Breast epithelium (tissue), 3 donors: ENCODE data around the gene CRYZL1.

Experiments
- POLR2A ChIP-seq: fragments of 450-650 bp; IDR thresholded peaks from one replicate; pipeline ENCODE4 v1.6.1; 2016; ENCODE audit warnings: antibody characterized with exemption, mild to moderate bottlenecking, moderate library complexity
- POLR2AphosphoS5 ChIP-seq, 3 donors: sonication (generic); formaldehyde crosslinking; IDR thresholded peaks; one replicate each; pipeline ENCODE4 v1.6.1; 2017; ENCODE audit warnings: antibody characterized with exemption in 3 of 3
- TF ChIP-seq, protein P1 (sequence below), 3 donors: fragments of 450-650 bp; IDR thresholded peaks; one replicate each; pipeline ENCODE4 v1.5.1; 2016 to 2017; ENCODE audit warnings: antibody characterized with exemption in 3 of 3, mild to moderate bottlenecking in 3 of 3, moderate library complexity in 3 of 3

DNA sequence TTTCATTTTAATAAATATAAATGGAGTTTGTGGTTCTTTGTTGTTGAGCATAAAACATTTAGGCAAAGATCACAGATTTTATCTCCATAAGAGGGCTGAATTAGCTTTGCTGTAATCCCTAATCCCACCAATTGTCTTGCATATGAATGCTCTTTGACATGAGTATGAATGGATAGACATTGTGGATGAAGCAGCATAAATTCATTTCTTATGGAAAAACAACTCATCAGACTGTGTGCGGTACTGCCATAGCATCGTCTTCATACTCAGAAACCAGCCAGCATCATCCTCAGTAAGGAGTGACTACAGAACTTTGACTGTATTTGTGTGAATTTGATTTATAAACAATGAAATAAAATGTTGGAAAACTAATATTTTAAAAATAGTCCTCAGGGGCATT lies 79.2 kb downstream of the CRYZL1 start:
- TF ChIP-seq, protein P1, sequence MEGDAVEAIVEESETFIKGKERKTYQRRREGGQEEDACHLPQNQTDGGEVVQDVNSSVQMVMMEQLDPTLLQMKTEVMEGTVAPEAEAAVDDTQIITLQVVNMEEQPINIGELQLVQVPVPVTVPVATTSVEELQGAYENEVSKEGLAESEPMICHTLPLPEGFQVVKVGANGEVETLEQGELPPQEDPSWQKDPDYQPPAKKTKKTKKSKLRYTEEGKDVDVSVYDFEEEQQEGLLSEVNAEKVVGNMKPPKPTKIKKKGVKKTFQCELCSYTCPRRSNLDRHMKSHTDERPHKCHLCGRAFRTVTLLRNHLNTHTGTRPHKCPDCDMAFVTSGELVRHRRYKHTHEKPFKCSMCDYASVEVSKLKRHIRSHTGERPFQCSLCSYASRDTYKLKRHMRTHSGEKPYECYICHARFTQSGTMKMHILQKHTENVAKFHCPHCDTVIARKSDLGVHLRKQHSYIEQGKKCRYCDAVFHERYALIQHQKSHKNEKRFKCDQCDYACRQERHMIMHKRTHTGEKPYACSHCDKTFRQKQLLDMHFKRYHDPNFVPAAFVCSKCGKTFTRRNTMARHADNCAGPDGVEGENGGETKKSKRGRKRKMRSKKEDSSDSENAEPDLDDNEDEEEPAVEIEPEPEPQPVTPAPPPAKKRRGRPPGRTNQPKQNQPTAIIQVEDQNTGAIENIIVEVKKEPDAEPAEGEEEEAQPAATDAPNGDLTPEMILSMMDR (IDR thresholded peaks at IDR 0.05) = no peak
- no peak for TF ChIP-seq POLR2AphosphoS5 (IDR thresholded peaks at IDR 0.05)
- no peak for TF ChIP-seq POLR2A
